Vagina (tissue), 2 donors: ENCODE measurements around the gene ACOXL. TPM values are rescaled to one million over a fixed set of nuclear protein-coding genes. Genes with fewer than 3 reads are reported as not detected.

Source experiments
- DNase-seq, 2 donors: peaks; one replicate each; pipeline ENCODE4 v3.0.0-alpha.2; 2017; ENCODE audit errors: extremely low spot score in 2 of 2
- H3K27ac ChIP-seq: fragments of 200-600 bp; sonication (generic); one replicate; pipeline ENCODE4 v1.5.1; 2019
- H3K27me3 ChIP-seq: fragments of 200-600 bp; sonication (generic); one replicate; pipeline ENCODE4 v1.5.1; 2019
- H3K36me3 ChIP-seq, 2 donors: fragments of 200-600 bp; sonication (generic); one replicate each; pipeline ENCODE4 v1.5.1; 2017 to 2019
- H3K4me1 ChIP-seq: fragments of 200-600 bp; sonication (generic); one replicate; pipeline ENCODE4 v1.5.1; 2019
- H3K4me3 ChIP-seq, 2 donors: fragments of 200-600 bp; sonication (generic); 1 replicate in 1 of 2; 2 replicates in 1 of 2; pipeline ENCODE4 v1.5.1; 2016 to 2019
- H3K9me3 ChIP-seq: fragments of 200-600 bp; sonication (generic); one replicate; pipeline ENCODE4 v1.5.1; 2019
- CTCF ChIP-seq, 3 experiments: fragments of 450-650 bp in 2 of 3; fragments of 200-600 bp in 1 of 3; sonication (generic) in 1 of 3; IDR thresholded peaks; one replicate each; pipeline ENCODE4 v1.5.1; 2017 to 2019; ENCODE audit warnings: antibody characterized with exemption in 3 of 3, mild to moderate bottlenecking in 2 of 3, moderate library complexity in 2 of 3
- POLR2A ChIP-seq, 2 donors: fragments of 450-650 bp; IDR thresholded peaks; one replicate each; pipeline ENCODE4 v1.6.1; 2017; ENCODE audit warnings: antibody characterized with exemption in 2 of 2, mild to moderate bottlenecking in 2 of 2, moderate library complexity in 2 of 2
- POLR2AphosphoS5 ChIP-seq, 2 donors: sonication (generic); formaldehyde crosslinking; IDR thresholded peaks; one replicate each; pipeline ENCODE4 v1.9.0; 2017; ENCODE audit warnings: antibody characterized with exemption in 2 of 2, mild to moderate bottlenecking in 2 of 2, low read depth in 1 of 2; ENCODE audit not compliant: insufficient read depth in 1 of 2
- intact Hi-C: fragments of 100-400 bp; cut with DNase I; formaldehyde crosslinking; loops from one replicate; pipeline ENCODE4 v1.15.1; 2023
- total RNA-seq: library from RNA; depleted of rRNA; stranded (reverse); fragments of >200 nt; gene quantifications from one replicate; pipeline ENCODE4 v1.2.3, GENCODE V29; 2016

Gene ACOXL
- total RNA-seq, 1 donor from 2014 or later: not detected

- no peak for TF ChIP-seq POLR2AphosphoS5 (IDR thresholded peaks at IDR 0.05; ENCODE audit: insufficient read depth in 1 of 2, low read depth in 1 of 2)
- no peak for TF ChIP-seq CTCF (IDR thresholded peaks at IDR 0.05)
- TF ChIP-seq POLR2A (IDR thresholded peaks at IDR 0.05): no peak
- Histone ChIP-seq H3K4me1 (no peaks in the 10 kb centered on the region), H3K9me3 (no peaks in the 10 kb centered on the region), H3K4me3 (no peak overlapping the region), H3K27ac (no peak overlapping the region), H3K36me3 (no peaks in the 10 kb centered on the region), H3K27me3 (no peaks in the 10 kb centered on the region)
- intact Hi-C loops: no loop called here
- no peak for DNase-seq
Observed at GRCh38 chr2:110842048-110842447, 109.7 kb downstream of the ACOXL start.

- no peaks in the 10 kb centered on the region for H3K4me1 ChIP-seq
- no peaks in the 10 kb centered on the region for H3K27me3 ChIP-seq
- H3K9me3 ChIP-seq: no peaks in the 10 kb centered on the region
- intact Hi-C loops: no loop called here
- no peak overlapping the region for H3K27ac ChIP-seq
- no peak overlapping the region for H3K4me3 ChIP-seq
- no peaks in the 10 kb centered on the region for H3K36me3 ChIP-seq
- TF ChIP-seq POLR2AphosphoS5 (IDR thresholded peaks at IDR 0.05; ENCODE audit: insufficient read depth in 1 of 2, low read depth in 1 of 2): no peak
- no peak for TF ChIP-seq POLR2A (IDR thresholded peaks at IDR 0.05)
- TF ChIP-seq CTCF (IDR thresholded peaks at IDR 0.05): no peak
- DNase-seq: no peak
Observed at GRCh38 chr2:110843496-110843895, 111.1 kb downstream of the ACOXL start.

- no peaks in the 10 kb centered on the region for H3K9me3 ChIP-seq
- H3K4me1 ChIP-seq: no peaks in the 10 kb centered on the region
- DNase-seq: no peak
- H3K4me3 ChIP-seq: no peak overlapping the region
- no peaks in the 10 kb centered on the region for H3K36me3 ChIP-seq
- no peaks in the 10 kb centered on the region for H3K27me3 ChIP-seq
- intact Hi-C loops: no loop called here
- no peak overlapping the region for H3K27ac ChIP-seq
- TF ChIP-seq POLR2A (IDR thresholded peaks at IDR 0.05): no peak
- TF ChIP-seq POLR2AphosphoS5 (IDR thresholded peaks at IDR 0.05; ENCODE audit: insufficient read depth in 1 of 2, low read depth in 1 of 2): no peak
- TF ChIP-seq CTCF (IDR thresholded peaks at IDR 0.05): no peak
Observed at GRCh38 chr2:110843959-110844510, 111.7 kb downstream of the ACOXL start.

- no peaks in the 10 kb centered on the region for H3K9me3 ChIP-seq
- TF ChIP-seq POLR2AphosphoS5 (IDR thresholded peaks at IDR 0.05; ENCODE audit: insufficient read depth in 1 of 2, low read depth in 1 of 2): no peak
- no peak overlapping the region for H3K27ac ChIP-seq
- no peaks in the 10 kb centered on the region for H3K27me3 ChIP-seq
- H3K4me3 ChIP-seq: no peak overlapping the region
- H3K4me1 ChIP-seq: peaks cover 4% of the 10 kb centered on the region
- intact Hi-C loops: no loop called here
- DNase-seq: no peak
- no peaks in the 10 kb centered on the region for H3K36me3 ChIP-seq
Observed at GRCh38 chr2:110847651-110848050, 115.3 kb downstream of the ACOXL start.

- Histone ChIP-seq H3K27me3 (no peaks in the 10 kb centered on the region), H3K4me3 (no peak overlapping the region), H3K27ac (no peak overlapping the region), H3K36me3 (no peaks in the 10 kb centered on the region), H3K9me3 (no peaks in the 10 kb centered on the region), H3K4me1 (peaks cover 4% of the 10 kb centered on the region)
- DNase-seq: no peak
- intact Hi-C loops: no loop called here
- TF ChIP-seq POLR2AphosphoS5 (IDR thresholded peaks at IDR 0.05; ENCODE audit: insufficient read depth in 1 of 2, low read depth in 1 of 2) (no peak), POLR2A (IDR thresholded peaks at IDR 0.05) (no peak), CTCF (IDR thresholded peaks at IDR 0.05) (no peak)
Observed at GRCh38 chr2:110848071-110848470, 115.7 kb downstream of the ACOXL start.
